GM23338 (cell line): ENCODE data around the gene FAXDC2.

Experiments
- CTCF ChIP-seq, 2 experiments: fragments of 200-600 bp in 1 of 2; sonication (generic) in 1 of 2; conservative IDR thresholded peaks; 2 replicates each; pipeline versions ENCODE4 v1.5.1 to v1.6.1; 2016 to 2017; ENCODE audit warnings: antibody characterized with exemption in 2 of 2, low read depth in 2 of 2, mild to moderate bottlenecking in 2 of 2, moderate library complexity in 1 of 2
- EZH2 ChIP-seq: fragments of 200-600 bp; sonication (generic); IDR thresholded peaks from one replicate; pipeline ENCODE4 v1.8.0; 2017; ENCODE audit warnings: antibody characterized with exemption, mild to moderate bottlenecking, low read depth; ENCODE audit not compliant: unreplicated experiment
- EZH2phosphoT487 ChIP-seq: fragments of 200-600 bp; sonication (generic); IDR thresholded peaks from one replicate; pipeline ENCODE4 v1.8.1; 2018; ENCODE audit warnings: antibody characterized with exemption; ENCODE audit not compliant: unreplicated experiment
- NANOG ChIP-seq: IDR thresholded peaks from 2 replicates; pipeline ENCODE4 v1.6.1; 2016; ENCODE audit warnings: antibody characterized with exemption, borderline replicate concordance
- POLR2AphosphoS5 ChIP-seq: IDR thresholded peaks from 2 replicates; pipeline ENCODE4 v1.6.1; 2016; ENCODE audit warnings: antibody characterized with exemption, low read depth
- REST ChIP-seq: IDR thresholded peaks from one replicate; pipeline ENCODE4 v1.6.1; 2018; ENCODE audit warnings: antibody characterized with exemption; ENCODE audit not compliant: unreplicated experiment
- STAT1 ChIP-seq: IDR thresholded peaks from one replicate; pipeline ENCODE4 v1.6.1; 2016; ENCODE audit warnings: antibody characterized with exemption; ENCODE audit not compliant: unreplicated experiment
- ZNF114 ChIP-seq: fragments of 250-450 bp; sonication (Bioruptor Pico); IDR thresholded peaks from 2 replicates; pipeline ENCODE4 v1.5.0; 2020; ENCODE audit warnings: mild to moderate bottlenecking, moderate library complexity

- no peak for TF ChIP-seq EZH2
- TF ChIP-seq POLR2AphosphoS5: no peak
- no peak for TF ChIP-seq CTCF (conservative IDR thresholded peaks at IDR 0.05; ENCODE audit: low read depth in 2 of 2)
- TF ChIP-seq ZNF114 (CRISPR knock-in tag): no peak
- TF ChIP-seq REST: no peak
- no peak for TF ChIP-seq EZH2phosphoT487
- TF ChIP-seq NANOG: no peak
- TF ChIP-seq STAT1: no peak
These were observed 23.5 kb upstream of the FAXDC2 start for GRCh38 chr5:154873791-154874331.
